SK-N-SH treated with all-trans-retinoic acid at 6 μM for 48 hours (cell line): ENCODE data around the gene ICA1.
"Not testable (repeated sequence)": the region's sequence is repeated elsewhere in the genome, so short reads cannot be mapped to it uniquely, and the experiment has no call there.

Source experiments
- ATAC-seq: fragments of 200-7000 bp; cut with Tn5 transposase; 3 replicates; pipeline ENCODE4 v1.9.1; 2020; ENCODE audit warnings: mild to moderate bottlenecking, moderate library complexity
- ARNTL ChIP-seq: fragments of 450-650 bp; formaldehyde crosslinking; IDR thresholded peaks from 2 replicates; pipeline ENCODE4 v1.5.0; 2020; ENCODE audit warnings: low read depth, mild to moderate bottlenecking, moderate library complexity, borderline replicate concordance
- ISL1 ChIP-seq: fragments of 250-450 bp; sonication (Bioruptor Pico); IDR thresholded peaks from 2 replicates; pipeline ENCODE4 v2.1.2; 2022; ENCODE audit warnings: mild to moderate bottlenecking, moderate library complexity
- POU6F1 ChIP-seq: fragments of 250-450 bp; sonication (Bioruptor Pico); IDR thresholded peaks from 2 replicates; pipeline ENCODE4 v1.8.0; 2021; ENCODE audit warnings: low read depth, mild to moderate bottlenecking, moderate library complexity, borderline replicate concordance
- TSHZ2 ChIP-seq: fragments of 250-450 bp; sonication (Bioruptor Pico); IDR thresholded peaks from 2 replicates; pipeline ENCODE4 v1.5.0; 2020; ENCODE audit warnings: mild to moderate bottlenecking, moderate library complexity

The ICA1 gene

GRCh38 chr7:8063706-8064297 is 198.2 kb downstream of the ICA1 start:
- no peak for ATAC-seq

GRCh38 chr7:8063300-8063699 is 198.7 kb downstream of the ICA1 start:
- not testable (repeated sequence) for ATAC-seq

More at GRCh38 chr7:8063706-8064297, 198.2 kb downstream of the ICA1 start:
- TF ChIP-seq ISL1 (no peak), POU6F1 (no peak), ARNTL (CRISPR knock-in tag) (no peak), TSHZ2 (CRISPR knock-in tag) (no peak)
